IMR-90 (cell line): ENCODE measurements around the gene L1TD1. TPM values are rescaled to one million over a fixed set of nuclear protein-coding genes. Genes with fewer than 3 reads are reported as not detected.

ENCODE experiments used
- ATAC-seq: fragments of 200-7000 bp; cut with Tn5 transposase; 2 replicates; pipeline ENCODE4 v1.9.1; 2020; ENCODE audit warnings: low read depth, mild to moderate bottlenecking, moderate library complexity
- BruUV-seq: library from RNA; stranded (reverse); fragments of 400-500 nt; replicated peaks from 2 replicates; lab custom pipeline; 2021; lab: Mats Ljungman, UMichigan
- CTCF ChIA-PET: fragments of 300-600 bp; formaldehyde crosslinking; extraction: SDS; loops from one replicate; lab custom pipeline; 2021; ENCODE audit warnings: antibody characterized with exemption; lab: Yijun Ruan, JAX
- POLR2A ChIA-PET: fragments of 300-600 bp; sonication (Branson Sonifier 250); formaldehyde crosslinking; loops from one replicate; lab custom pipeline; 2022; ENCODE audit warnings: antibody characterized with exemption; ENCODE audit not compliant: unreplicated experiment; lab: Charles Lee
- DNase-seq: peaks from one replicate; pipeline ENCODE4 v3.0.0; 2013
- H2AFZ ChIP-seq: replicated peaks from 2 replicates; pipeline ENCODE3; 2013; ENCODE audit warnings: low read length, mild to moderate bottlenecking; ENCODE audit not compliant: poor library complexity
- H2AK5ac ChIP-seq: 2 replicates; pipeline ENCODE4 v1.6.1; 2013; ENCODE audit warnings: low read depth, low read length, inconsistent platforms
- H2AK9ac ChIP-seq: replicated peaks from 2 replicates; pipeline ENCODE3; 2013; ENCODE audit warnings: mild to moderate bottlenecking, low read depth, low read length, moderate library complexity; ENCODE audit not compliant: poor library complexity
- H2BK120ac ChIP-seq: 2 replicates; pipeline ENCODE4 v1.6.1; 2013; ENCODE audit warnings: low read depth, low read length, inconsistent platforms
- H2BK15ac ChIP-seq: 3 replicates; pipeline ENCODE4 v1.6.1; 2013; ENCODE audit warnings: low read depth, low read length, inconsistent platforms
- H2BK20ac ChIP-seq: 2 replicates; pipeline ENCODE4 v1.6.1; 2013; ENCODE audit warnings: low read depth, mild to moderate bottlenecking, inconsistent platforms, low read length, moderate library complexity
- H2BK5ac ChIP-seq: 2 replicates; pipeline ENCODE4 v1.6.1; 2013; ENCODE audit warnings: mild to moderate bottlenecking, low read depth, low read length, inconsistent platforms; ENCODE audit not compliant: poor library complexity, severe bottlenecking
- H3K14ac ChIP-seq: replicated peaks from 2 replicates; pipeline ENCODE4 v1.6.1; 2013; ENCODE audit warnings: low read depth, low read length, inconsistent platforms
- H3K18ac ChIP-seq: 2 replicates; pipeline ENCODE4 v1.6.1; 2013; ENCODE audit warnings: low read depth, low read length, control low read depth
- H3K23ac ChIP-seq: 2 replicates; pipeline ENCODE4 v1.6.1; 2013; ENCODE audit warnings: low read depth, low read length, inconsistent platforms
- H3K27ac ChIP-seq: 2 replicates; pipeline ENCODE4 v1.5.1; 2013; ENCODE audit warnings: mild to moderate bottlenecking, control low read depth, low read length; ENCODE audit not compliant: insufficient read depth
- H3K27me3 ChIP-seq: 2 replicates; pipeline ENCODE4 v1.6.1; 2013; ENCODE audit warnings: low read length; ENCODE audit not compliant: control insufficient read depth, insufficient read depth
- H3K36me3 ChIP-seq: 2 replicates; pipeline ENCODE4 v1.6.1; 2013; ENCODE audit warnings: low read length, mixed read lengths; ENCODE audit not compliant: control insufficient read depth, insufficient read depth
- H3K4ac ChIP-seq: 2 replicates; pipeline ENCODE4 v1.6.1; 2013; ENCODE audit warnings: low read depth, low read length, inconsistent platforms
- H3K4me1 ChIP-seq: 2 replicates; pipeline ENCODE4 v1.6.1; 2013; ENCODE audit warnings: low read length, mixed read lengths; ENCODE audit not compliant: control insufficient read depth, insufficient read depth
- H3K4me2 ChIP-seq: 2 replicates; pipeline ENCODE4 v1.6.1; 2013; ENCODE audit warnings: low read depth, mild to moderate bottlenecking, control low read depth, low read length, moderate library complexity
- H3K4me3 ChIP-seq: 2 replicates; pipeline ENCODE4 v1.5.1; 2013; ENCODE audit warnings: low read depth, mild to moderate bottlenecking, control low read depth, low read length, moderate library complexity; ENCODE audit not compliant: insufficient read depth
- H3K56ac ChIP-seq: 2 replicates; pipeline ENCODE4 v1.6.1; 2013; ENCODE audit warnings: low read length, inconsistent platforms; ENCODE audit not compliant: insufficient read depth; ENCODE audit errors: extremely low read depth
- H3K79me1 ChIP-seq, 2 experiments: 2 replicates each; pipeline ENCODE4 v1.6.1; 2013; ENCODE audit warnings: low read length in 2 of 2, inconsistent platforms in 1 of 2, low read depth in 1 of 2
- H3K9ac ChIP-seq: 2 replicates; pipeline ENCODE4 v1.6.1; 2013; ENCODE audit warnings: low read depth, low read length, control low read depth
- H3K9me1 ChIP-seq: 2 replicates; pipeline ENCODE4 v1.6.1; 2013; ENCODE audit warnings: low read length, inconsistent platforms; ENCODE audit not compliant: insufficient read depth
- H3K9me3 ChIP-seq: 2 replicates; pipeline ENCODE4 v1.6.1; 2013; ENCODE audit warnings: low read length; ENCODE audit not compliant: control insufficient read depth, insufficient read depth
- H4K20me1 ChIP-seq: 2 replicates; pipeline ENCODE4 v1.6.1; 2013; ENCODE audit warnings: low read length, inconsistent platforms; ENCODE audit not compliant: insufficient read depth
- H4K5ac ChIP-seq: 2 replicates; pipeline ENCODE4 v1.6.1; 2013; ENCODE audit warnings: mild to moderate bottlenecking, low read depth, low read length, control low read depth
- H4K8ac ChIP-seq, 2 experiments: 2 replicates each; pipeline ENCODE4 v1.6.1; 2013; ENCODE audit warnings: low read depth in 2 of 2, low read length in 2 of 2, control low read depth in 1 of 2, inconsistent platforms in 1 of 2
- H4K91ac ChIP-seq: 2 replicates; pipeline ENCODE4 v1.6.1; 2013; ENCODE audit warnings: low read depth, low read length, inconsistent platforms; ENCODE audit not compliant: insufficient read depth
- BHLHE40 ChIP-seq: fragments of 150-350 bp; IDR thresholded peaks from 2 replicates; pipeline ENCODE4 v1.6.1; 2016; ENCODE audit warnings: mild to moderate bottlenecking, low read depth, low read length
- CEBPB ChIP-seq: IDR thresholded peaks from 2 replicates; pipeline ENCODE4 v1.6.1; 2012; ENCODE audit warnings: low read depth, low read length, improper control_type of control experiment
- CHD1 ChIP-seq: IDR thresholded peaks from 2 replicates; pipeline ENCODE4 v1.6.1; 2012; ENCODE audit warnings: low read depth, low read length, improper control_type of control experiment
- FOS ChIP-seq: fragments of 150-350 bp; IDR thresholded peaks from 2 replicates; pipeline ENCODE4 v1.6.1; 2016; ENCODE audit warnings: low read depth, low read length
- MAFK ChIP-seq: IDR thresholded peaks from 2 replicates; pipeline ENCODE4 v1.6.1; 2012; ENCODE audit warnings: low read depth, low read length, improper control_type of control experiment
- MAZ ChIP-seq: IDR thresholded peaks from 2 replicates; pipeline ENCODE4 v1.6.1; 2012; ENCODE audit warnings: low read depth, mild to moderate bottlenecking, low read length, improper control_type of control experiment, moderate library complexity, borderline replicate concordance
- MXI1 ChIP-seq: IDR thresholded peaks from 2 replicates; pipeline ENCODE4 v1.6.1; 2012; ENCODE audit warnings: low read depth, mild to moderate bottlenecking, low read length, moderate library complexity, borderline replicate concordance
- NFE2L2 ChIP-seq: fragments of 150-350 bp; IDR thresholded peaks from 2 replicates; pipeline ENCODE4 v1.6.1; 2016; ENCODE audit warnings: low read depth, mild to moderate bottlenecking, low read length
- POLR2A ChIP-seq: IDR thresholded peaks from 2 replicates; pipeline ENCODE4 v1.6.1; 2012; ENCODE audit warnings: mild to moderate bottlenecking, low read depth, low read length
- RAD21 ChIP-seq: IDR thresholded peaks from 2 replicates; pipeline ENCODE4 v1.6.1; 2012; ENCODE audit warnings: low read length, improper control_type of control experiment
- RCOR1 ChIP-seq: IDR thresholded peaks from 2 replicates; pipeline ENCODE4 v1.6.1; 2012; ENCODE audit warnings: mild to moderate bottlenecking, low read length, improper control_type of control experiment; ENCODE audit not compliant: insufficient replicate concordance
- RFX5 ChIP-seq: IDR thresholded peaks from 2 replicates; pipeline ENCODE4 v1.8.0; 2012; ENCODE audit warnings: low read depth, mild to moderate bottlenecking, low read length, moderate library complexity
- SMC3 ChIP-seq: fragments of 150-350 bp; IDR thresholded peaks from 2 replicates; pipeline ENCODE4 v1.6.1; 2016; ENCODE audit warnings: low read depth, mild to moderate bottlenecking, antibody characterized with exemption, low read length, moderate library complexity
- WGBS, 2 experiments: methylation state at CpG; one replicate each; pipeline versions ENCODE4 v1.1.5 to v1.1.7; 2013; ENCODE audit warnings: missing lambda C conversion rate in 2 of 2; ENCODE audit not compliant: insufficient read length in 1 of 2; ENCODE audit errors: extremely low coverage in 2 of 2; 5-methylcytosine and 5-hydroxymethylcytosine counted together
- dilution Hi-C: fragments of 300-500 bp; cut with HindIII; formaldehyde crosslinking; loops from one replicate; pipeline ENCODE4 v1.14.3; 2018; ENCODE audit warnings: low sequenced_read_pairs; ENCODE audit not compliant: unreplicated experiment
- in situ Hi-C: fragments of 300-500 bp; cut with MboI; formaldehyde crosslinking; loops from 3 replicates; pipeline ENCODE4 v1.14.3; 2019; ENCODE audit warnings: low sequenced_read_pairs, inconsistent platforms, mixed read lengths
- intact Hi-C: fragments of 100-400 bp; cut with micrococcal nuclease; formaldehyde crosslinking; loops from 2 replicates; pipeline ENCODE4 v1.10.0; 2022
- polyA plus RNA-seq, 3 experiments: library from polyadenylated mRNA; depleted of rRNA; stranded (reverse); fragments of >200 nt; gene quantifications; 2 replicates each; pipeline ENCODE4 v1.2.3, GENCODE V29; 2012; ENCODE audit warnings: low replicate concordance in 1 of 3
- total RNA-seq: library from RNA; depleted of rRNA; stranded (reverse); fragments of >200 nt; gene quantifications from 2 replicates; pipeline ENCODE4 v1.2.3, GENCODE V29; 2012
- TF ChIP-seq, protein P1 (sequence below): fragments of 150-350 bp; IDR thresholded peaks from 2 replicates; pipeline ENCODE4 v1.6.1; 2017; ENCODE audit warnings: mild to moderate bottlenecking, antibody characterized with exemption, low read length, low read depth
- TF ChIP-seq, protein P2 (sequence below): conservative IDR thresholded peaks from 2 replicates; pipeline ENCODE4 v1.5.1; 2012; ENCODE audit warnings: mild to moderate bottlenecking, low read depth, low read length, improper control_type of control experiment
- TF ChIP-seq, protein P3 (sequence below): fragments of 150-350 bp; IDR thresholded peaks from 2 replicates; pipeline ENCODE4 v1.6.1; 2016; ENCODE audit warnings: low read depth, mild to moderate bottlenecking, low read length, moderate library complexity, borderline replicate concordance

L1TD1 gene
- total and polyA plus RNA-seq, 2 of the 4 experiments (the other 2 are of a cell fraction), result not detected

DNA sequence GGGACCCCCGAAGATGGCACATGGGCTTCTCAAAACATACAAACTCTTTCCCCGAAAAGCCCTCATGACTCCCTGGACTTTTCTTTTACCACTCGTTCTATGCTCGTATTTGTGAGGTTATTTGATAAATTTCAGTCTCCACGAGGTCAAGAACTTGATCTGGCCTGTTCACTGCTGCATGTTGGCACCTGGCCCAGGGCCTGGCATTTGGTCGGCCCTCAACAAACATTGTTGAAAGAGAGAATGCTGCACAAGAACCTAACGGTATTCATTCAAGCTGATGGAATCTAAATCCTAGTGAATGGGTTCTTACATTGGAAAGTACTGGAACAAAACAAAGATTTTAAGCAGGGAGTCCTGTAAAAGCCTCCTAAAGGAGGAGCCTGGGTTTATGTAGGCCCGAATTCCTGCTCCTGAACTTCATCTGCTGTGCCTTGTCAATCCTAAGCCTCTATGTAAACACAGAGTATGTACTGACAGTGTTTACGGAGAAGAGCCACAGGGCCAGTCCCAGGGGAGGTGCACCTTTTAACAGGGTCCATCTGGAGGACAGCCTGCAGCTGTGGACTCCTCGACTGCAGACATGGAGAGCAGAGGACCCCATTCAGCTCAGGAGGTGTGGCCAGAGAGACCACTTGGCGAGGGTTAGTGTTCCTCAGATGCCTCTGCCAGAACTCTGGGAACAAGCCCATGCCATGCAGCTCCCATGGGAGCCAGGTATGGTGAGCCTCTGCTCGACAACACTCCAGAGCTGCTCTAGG is 46.9 kb downstream of the L1TD1 start:
- Histone ChIP-seq H3K4me3 (no peak overlapping the region), H2AK5ac (no peak overlapping the region), H3K14ac (no peak overlapping the region), H3K27ac (no peak overlapping the region), H3K79me1 (no peaks in the 10 kb centered on the region), H3K9me1 (no peaks in the 10 kb centered on the region), H2AK9ac (no peak overlapping the region), H2BK20ac (no peak overlapping the region), H3K9ac (no peak overlapping the region), H3K23ac (no peak overlapping the region), H3K18ac (no peak overlapping the region), H4K91ac (no peak overlapping the region), H3K4me2 (no peak overlapping the region), H3K4ac (no peak overlapping the region), H3K9me3 (peaks cover 4% of the 10 kb centered on the region; the same call in 1 of the 2 replicates), H3K27me3 (no peaks in the 10 kb centered on the region), H3K36me3 (no peaks in the 10 kb centered on the region), H2AFZ (no peak overlapping the region), H4K5ac (no peak overlapping the region), H2BK120ac (no peak overlapping the region), H3K4me1 (no peaks in the 10 kb centered on the region), H2BK5ac (no peak overlapping the region), H3K56ac (no peak overlapping the region), H2BK15ac (no peak overlapping the region), H4K20me1 (no peaks in the 10 kb centered on the region), H4K8ac (no peak overlapping the region)
- TF ChIP-seq BHLHE40 (no peak), RFX5 (no peak), NFE2L2 (no peak), CHD1 (no peak), RAD21 (no peak), SMC3 (no peak), POLR2A (no peak), FOS (no peak), MAZ (no peak), CEBPB (no peak), MXI1 (no peak), RCOR1 (no peak), MAFK (no peak)
- TF ChIP-seq, protein P1, sequence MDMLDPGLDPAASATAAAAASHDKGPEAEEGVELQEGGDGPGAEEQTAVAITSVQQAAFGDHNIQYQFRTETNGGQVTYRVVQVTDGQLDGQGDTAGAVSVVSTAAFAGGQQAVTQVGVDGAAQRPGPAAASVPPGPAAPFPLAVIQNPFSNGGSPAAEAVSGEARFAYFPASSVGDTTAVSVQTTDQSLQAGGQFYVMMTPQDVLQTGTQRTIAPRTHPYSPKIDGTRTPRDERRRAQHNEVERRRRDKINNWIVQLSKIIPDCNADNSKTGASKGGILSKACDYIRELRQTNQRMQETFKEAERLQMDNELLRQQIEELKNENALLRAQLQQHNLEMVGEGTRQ, result no peak
- TF ChIP-seq, protein P2, sequence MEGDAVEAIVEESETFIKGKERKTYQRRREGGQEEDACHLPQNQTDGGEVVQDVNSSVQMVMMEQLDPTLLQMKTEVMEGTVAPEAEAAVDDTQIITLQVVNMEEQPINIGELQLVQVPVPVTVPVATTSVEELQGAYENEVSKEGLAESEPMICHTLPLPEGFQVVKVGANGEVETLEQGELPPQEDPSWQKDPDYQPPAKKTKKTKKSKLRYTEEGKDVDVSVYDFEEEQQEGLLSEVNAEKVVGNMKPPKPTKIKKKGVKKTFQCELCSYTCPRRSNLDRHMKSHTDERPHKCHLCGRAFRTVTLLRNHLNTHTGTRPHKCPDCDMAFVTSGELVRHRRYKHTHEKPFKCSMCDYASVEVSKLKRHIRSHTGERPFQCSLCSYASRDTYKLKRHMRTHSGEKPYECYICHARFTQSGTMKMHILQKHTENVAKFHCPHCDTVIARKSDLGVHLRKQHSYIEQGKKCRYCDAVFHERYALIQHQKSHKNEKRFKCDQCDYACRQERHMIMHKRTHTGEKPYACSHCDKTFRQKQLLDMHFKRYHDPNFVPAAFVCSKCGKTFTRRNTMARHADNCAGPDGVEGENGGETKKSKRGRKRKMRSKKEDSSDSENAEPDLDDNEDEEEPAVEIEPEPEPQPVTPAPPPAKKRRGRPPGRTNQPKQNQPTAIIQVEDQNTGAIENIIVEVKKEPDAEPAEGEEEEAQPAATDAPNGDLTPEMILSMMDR, result no peak
- TF ChIP-seq, protein P3, sequence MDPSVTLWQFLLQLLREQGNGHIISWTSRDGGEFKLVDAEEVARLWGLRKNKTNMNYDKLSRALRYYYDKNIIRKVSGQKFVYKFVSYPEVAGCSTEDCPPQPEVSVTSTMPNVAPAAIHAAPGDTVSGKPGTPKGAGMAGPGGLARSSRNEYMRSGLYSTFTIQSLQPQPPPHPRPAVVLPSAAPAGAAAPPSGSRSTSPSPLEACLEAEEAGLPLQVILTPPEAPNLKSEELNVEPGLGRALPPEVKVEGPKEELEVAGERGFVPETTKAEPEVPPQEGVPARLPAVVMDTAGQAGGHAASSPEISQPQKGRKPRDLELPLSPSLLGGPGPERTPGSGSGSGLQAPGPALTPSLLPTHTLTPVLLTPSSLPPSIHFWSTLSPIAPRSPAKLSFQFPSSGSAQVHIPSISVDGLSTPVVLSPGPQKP, result no peak
- POLR2A ChIA-PET, result no interaction called here
- intact Hi-C loops (no loop called here), dilution Hi-C loops (no loop called here), in situ Hi-C loops (no loop called here)
- ATAC-seq (no peak), DNase-seq (no peak)
- 29% methylated on average over 3 of the region's 12 CpGs; no CpG with 5 or more reads in 1 of the 2 experiments for WGBS, 2 experiments
- CTCF ChIA-PET, result no interaction called here
- no TSS peak for BruUV-seq
